ENCODE results near the gene FABP1. TPM values are rescaled to one million over a fixed set of nuclear protein-coding genes. Genes with fewer than 3 reads are reported as not detected.

FABP1 gene
- total RNA-seq, 1 donor from 2014 or later, result not detected

DNA sequence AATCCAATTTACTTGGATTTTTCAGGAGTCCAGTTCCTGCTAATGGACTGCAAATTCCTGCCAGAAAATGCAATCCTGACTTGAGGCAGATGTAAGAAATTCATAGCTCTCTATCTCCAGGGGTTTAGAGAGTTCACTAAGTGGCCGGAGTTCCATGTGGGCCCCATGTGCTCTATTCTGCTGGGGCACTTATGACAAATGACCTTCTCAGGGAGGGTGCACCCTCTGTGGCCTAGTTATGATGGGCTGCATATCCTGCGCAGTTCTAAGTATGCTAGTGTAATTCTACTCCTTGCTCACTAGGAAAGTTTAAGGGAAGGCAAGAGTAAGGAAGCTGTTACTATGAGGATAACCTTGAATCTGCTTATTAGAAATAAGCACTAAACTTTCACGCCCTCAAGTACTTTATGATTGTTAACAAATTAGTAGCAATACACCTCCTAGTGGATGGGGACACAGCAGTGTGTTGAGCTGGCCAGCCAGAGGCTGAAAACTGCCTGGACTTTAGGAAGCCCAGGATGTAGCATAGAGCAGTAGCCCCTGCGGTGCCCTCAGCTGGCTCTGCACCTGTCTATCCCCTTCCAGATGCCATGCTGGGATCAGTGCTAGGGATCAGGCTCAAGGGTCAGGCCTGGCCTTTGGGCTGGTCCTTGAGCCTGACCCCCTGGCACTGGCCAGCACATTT lies 45.8 kb downstream of the FABP1 start:
- DNase-seq (ENCODE audit: low spot score), result no peak

- DNase-seq (ENCODE audit: low spot score), result no peak
Observed at GRCh38 chr2:88080545-88080944, 47.3 kb downstream of the FABP1 start.

DNA sequence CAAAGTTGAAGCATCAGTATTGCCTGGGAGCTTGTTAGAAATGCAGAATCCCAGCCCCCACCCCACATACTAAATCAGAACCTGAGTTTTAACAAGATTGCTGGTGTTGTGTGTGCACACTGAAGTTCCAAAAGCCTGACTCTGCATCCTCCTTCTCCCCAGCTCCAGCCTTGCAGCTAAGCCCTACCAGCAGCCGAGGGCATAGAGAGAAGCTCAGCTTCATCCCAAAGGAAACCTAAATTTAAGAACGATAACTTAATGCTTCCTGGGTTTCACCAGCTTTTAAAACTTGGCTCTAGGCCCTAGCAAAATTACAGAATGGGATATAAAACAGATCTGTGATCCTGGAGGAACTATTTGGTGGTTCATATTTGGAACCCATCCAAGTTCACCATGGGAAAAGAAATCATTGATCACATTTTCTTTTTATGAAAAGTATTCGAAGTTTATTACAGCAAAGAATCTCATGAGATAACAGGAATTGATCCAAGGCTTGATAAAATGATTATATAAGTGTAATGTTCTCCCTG lies 49.2 kb downstream of the FABP1 start:
- DNase-seq (ENCODE audit: low spot score), result no peak

DNA sequence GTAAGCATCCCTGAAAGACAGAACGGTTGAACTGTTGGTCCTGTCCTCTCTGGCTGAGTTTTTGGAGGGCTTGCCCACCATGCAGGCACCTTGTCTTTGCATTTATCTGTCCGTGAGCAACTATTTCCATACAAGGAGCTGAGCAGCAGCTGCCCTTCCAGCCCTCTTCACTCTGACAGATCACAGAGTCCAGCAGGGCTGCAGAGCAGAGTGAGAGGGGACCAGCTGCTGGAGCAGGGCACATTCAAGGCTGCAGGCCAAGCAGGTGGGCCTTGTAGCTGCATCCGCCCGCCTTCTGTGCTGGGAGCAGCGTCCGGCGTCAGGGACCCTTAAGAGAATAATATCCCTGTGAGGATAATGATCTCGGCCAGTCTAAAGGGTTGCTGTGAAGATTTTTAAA lies 50.8 kb downstream of the FABP1 start:
- no peak for DNase-seq (ENCODE audit: low spot score)

GRCh38 chr2:88074854-88075292 lies 53.0 kb downstream of the FABP1 start:
- no peak for DNase-seq (ENCODE audit: low spot score)

- DNase-seq (ENCODE audit: low spot score), result no peak
Observed at GRCh38 chr2:88074150-88074549, 53.7 kb downstream of the FABP1 start.

Other genes starting within 250 kb of the FABP1 start
- not detected for gene RNU2-63P, start 111.5 kb downstream of the FABP1 start, total RNA-seq
- gene KRCC1, start 72.3 kb downstream of the FABP1 start, total RNA-seq, result 22.4 TPM
- not detected for gene SMYD1, start 60.2 kb downstream of the FABP1 start, total RNA-seq
- 30.1 TPM for gene THNSL2, start 42.3 kb upstream of the FABP1 start, total RNA-seq